ENCODE results near the gene LOXHD1.

The LOXHD1 gene

GRCh38 chr18:46609048-46609447, 48.0 kb downstream of the LOXHD1 start:
- H3K27me3 ChIP-seq (ENCODE audit: insufficient read depth, low read length): peaks cover 23% of the 10 kb centered on the region
- no peak overlapping the region for H3K4me3 ChIP-seq (ENCODE audit: low read length)
- H3K4me1 ChIP-seq (ENCODE audit: insufficient read depth, low read length): no peaks in the 10 kb centered on the region
- no peak overlapping the region for H2AFZ ChIP-seq (ENCODE audit: low read depth, low read length)
- H3K9me3 ChIP-seq (ENCODE audit: low read length): no peaks in the 10 kb centered on the region
- no peaks in the 10 kb centered on the region for H3K36me3 ChIP-seq (ENCODE audit: insufficient read depth, low read length)

- Histone ChIP-seq H3K4me3 (ENCODE audit: low read length) (no peak overlapping the region), H3K36me3 (ENCODE audit: insufficient read depth, low read length) (no peaks in the 10 kb centered on the region), H3K4me1 (ENCODE audit: insufficient read depth, low read length) (no peaks in the 10 kb centered on the region), H2AFZ (ENCODE audit: low read depth, low read length) (no peak overlapping the region), H3K9me3 (ENCODE audit: low read length) (no peaks in the 10 kb centered on the region), H3K27me3 (ENCODE audit: insufficient read depth, low read length) (peaks cover 23% of the 10 kb centered on the region)
Observed at GRCh38 chr18:46607926-46608325, 49.1 kb downstream of the LOXHD1 start.

DNA sequence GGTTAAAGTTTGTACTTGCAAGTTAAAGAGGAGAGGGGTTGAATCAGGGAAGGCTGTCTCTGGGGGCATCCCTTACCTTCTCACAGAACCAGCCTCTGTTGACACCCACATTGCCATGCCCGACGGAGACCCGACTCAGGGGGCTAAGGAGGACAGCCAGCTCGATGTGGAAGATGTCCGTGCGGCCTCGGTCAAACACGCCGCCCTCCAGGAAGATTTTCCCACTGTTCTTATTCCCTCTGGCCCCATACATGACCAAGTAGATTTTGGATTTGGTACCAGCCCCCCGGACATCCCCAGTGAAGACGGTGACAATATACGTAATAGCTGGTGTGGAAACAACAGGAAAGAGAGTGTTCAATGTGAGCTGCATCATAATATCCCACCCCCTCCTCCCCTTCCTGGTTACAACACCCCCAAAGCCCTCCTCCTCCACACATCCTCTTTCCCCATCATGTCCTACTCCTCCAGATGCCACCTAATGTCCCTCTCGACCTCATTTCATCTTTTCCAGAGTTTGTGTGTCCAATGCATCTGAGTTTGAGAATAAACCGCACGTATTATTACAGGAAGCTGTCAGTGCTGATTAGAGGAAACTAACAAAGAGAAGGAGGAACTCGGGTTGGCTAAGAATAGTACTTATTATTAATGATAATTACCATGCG, 55.7 kb downstream of the LOXHD1 start:
- no peaks in the 10 kb centered on the region for H3K36me3 ChIP-seq (ENCODE audit: insufficient read depth, low read length)
- no peaks in the 10 kb centered on the region for H3K9me3 ChIP-seq (ENCODE audit: low read length)
- H3K27me3 ChIP-seq (ENCODE audit: insufficient read depth, low read length): peaks cover 3% of the 10 kb centered on the region
- H3K4me3 ChIP-seq (ENCODE audit: low read length): no peak overlapping the region
- H2AFZ ChIP-seq (ENCODE audit: low read depth, low read length): no peak overlapping the region
- no peaks in the 10 kb centered on the region for H3K4me1 ChIP-seq (ENCODE audit: insufficient read depth, low read length)

DNA sequence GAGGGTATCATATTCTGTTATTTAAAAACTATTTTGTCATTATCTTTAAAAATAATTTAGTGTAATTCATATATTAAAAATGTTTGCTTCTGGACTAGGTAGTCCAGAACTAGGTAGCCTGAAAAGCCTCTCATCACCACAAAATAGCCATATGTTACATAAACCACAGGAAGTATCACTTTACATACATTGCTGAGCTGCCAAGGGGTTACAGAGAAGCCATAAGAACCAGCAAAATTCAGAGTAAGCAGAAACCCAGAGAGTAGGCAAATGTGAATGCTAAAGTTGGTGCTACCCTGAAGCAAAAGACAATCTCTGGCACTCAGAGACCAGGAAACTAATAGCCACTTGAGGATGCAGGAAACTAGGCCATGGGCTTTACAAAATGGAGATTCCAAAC, 60.9 kb downstream of the LOXHD1 start:
- Histone ChIP-seq H3K4me1 (ENCODE audit: insufficient read depth, low read length) (no peaks in the 10 kb centered on the region), H3K36me3 (ENCODE audit: insufficient read depth, low read length) (no peaks in the 10 kb centered on the region), H3K4me3 (ENCODE audit: low read length) (no peak overlapping the region), H3K9me3 (ENCODE audit: low read length) (no peaks in the 10 kb centered on the region), H3K27me3 (ENCODE audit: insufficient read depth, low read length) (no peaks in the 10 kb centered on the region), H2AFZ (ENCODE audit: low read depth, low read length) (no peak overlapping the region)

DNA sequence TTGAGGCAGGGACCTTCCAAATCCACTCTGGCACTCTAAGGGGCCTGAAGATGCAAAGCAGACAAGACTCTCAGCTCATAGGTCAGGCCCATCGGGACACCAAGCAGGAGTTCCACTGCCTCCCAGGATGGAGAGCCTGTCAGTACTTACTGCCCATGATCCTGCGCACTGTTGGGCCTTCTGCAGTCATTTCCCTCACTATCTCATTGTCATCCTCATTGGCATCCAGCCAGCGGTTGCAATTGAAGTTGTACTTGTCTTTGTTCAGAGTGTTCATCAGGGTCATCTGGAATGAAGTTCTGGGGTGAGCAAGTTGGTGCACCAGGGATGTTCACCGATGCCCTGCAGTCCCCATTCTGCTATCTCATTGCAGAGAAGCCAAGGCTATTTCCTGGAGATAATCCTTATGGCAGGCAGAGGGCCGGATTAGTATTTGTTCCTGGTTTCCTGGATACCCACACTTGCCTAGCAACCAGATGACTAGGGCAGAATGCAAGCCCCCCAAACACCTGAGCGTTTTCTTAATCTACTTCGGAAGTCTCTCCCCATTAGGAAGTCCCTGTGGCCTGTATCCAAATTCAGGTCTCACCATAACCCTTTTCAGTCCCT, 65.1 kb downstream of the LOXHD1 start:
- no peaks in the 10 kb centered on the region for H3K27me3 ChIP-seq (ENCODE audit: insufficient read depth, low read length)

GRCh38 chr18:46590103-46590502, 66.9 kb downstream of the LOXHD1 start:
- Histone ChIP-seq H3K4me1 (ENCODE audit: insufficient read depth, low read length) (no peaks in the 10 kb centered on the region), H3K36me3 (ENCODE audit: insufficient read depth, low read length) (no peaks in the 10 kb centered on the region), H2AFZ (ENCODE audit: low read depth, low read length) (no peak overlapping the region), H3K4me3 (ENCODE audit: low read length) (no peak overlapping the region), H3K27me3 (ENCODE audit: insufficient read depth, low read length) (no peaks in the 10 kb centered on the region), H3K9me3 (ENCODE audit: low read length) (no peaks in the 10 kb centered on the region)

More for the DNA sequence above, 65.1 kb downstream of the LOXHD1 start:
- H2AFZ ChIP-seq (ENCODE audit: low read depth, low read length): no peak overlapping the region
- no peaks in the 10 kb centered on the region for H3K4me1 ChIP-seq (ENCODE audit: insufficient read depth, low read length)
- no peaks in the 10 kb centered on the region for H3K36me3 ChIP-seq (ENCODE audit: insufficient read depth, low read length)
- H3K9me3 ChIP-seq (ENCODE audit: low read length): no peaks in the 10 kb centered on the region
- H3K4me3 ChIP-seq (ENCODE audit: low read length): no peak overlapping the region

GRCh38 chr18:46588971-46589660, 67.9 kb downstream of the LOXHD1 start:
- Histone ChIP-seq H3K4me1 (ENCODE audit: insufficient read depth, low read length) (no peaks in the 10 kb centered on the region), H3K27me3 (ENCODE audit: insufficient read depth, low read length) (no peaks in the 10 kb centered on the region), H3K4me3 (ENCODE audit: low read length) (no peak overlapping the region), H2AFZ (ENCODE audit: low read depth, low read length) (no peak overlapping the region), H3K36me3 (ENCODE audit: insufficient read depth, low read length) (no peaks in the 10 kb centered on the region), H3K9me3 (ENCODE audit: low read length) (no peaks in the 10 kb centered on the region)

DNA sequence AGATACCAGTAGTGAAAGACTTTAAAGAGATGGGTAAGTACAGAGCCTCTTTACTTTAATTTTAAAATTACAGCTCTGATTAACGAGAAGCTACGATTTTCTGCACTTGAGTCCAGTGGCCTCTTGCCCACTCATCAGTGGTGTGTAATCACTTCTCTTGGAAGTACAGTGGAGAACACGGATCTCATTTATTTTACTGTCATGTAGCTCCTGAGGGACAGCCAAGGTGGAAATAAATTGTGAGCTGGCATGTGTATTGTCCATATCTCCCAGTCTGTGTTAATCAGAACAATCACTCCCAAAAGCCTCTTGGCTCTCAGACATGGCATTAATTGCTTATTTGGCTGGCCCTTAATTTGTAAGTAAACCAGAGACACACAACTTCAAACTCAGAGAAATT, 69.4 kb downstream of the LOXHD1 start:
- no peak overlapping the region for H3K4me3 ChIP-seq (ENCODE audit: low read length)
- no peaks in the 10 kb centered on the region for H3K36me3 ChIP-seq (ENCODE audit: insufficient read depth, low read length)
- no peaks in the 10 kb centered on the region for H3K9me3 ChIP-seq (ENCODE audit: low read length)
- no peaks in the 10 kb centered on the region for H3K27me3 ChIP-seq (ENCODE audit: insufficient read depth, low read length)
- H3K4me1 ChIP-seq (ENCODE audit: insufficient read depth, low read length): no peaks in the 10 kb centered on the region
- no peak overlapping the region for H2AFZ ChIP-seq (ENCODE audit: low read depth, low read length)

DNA sequence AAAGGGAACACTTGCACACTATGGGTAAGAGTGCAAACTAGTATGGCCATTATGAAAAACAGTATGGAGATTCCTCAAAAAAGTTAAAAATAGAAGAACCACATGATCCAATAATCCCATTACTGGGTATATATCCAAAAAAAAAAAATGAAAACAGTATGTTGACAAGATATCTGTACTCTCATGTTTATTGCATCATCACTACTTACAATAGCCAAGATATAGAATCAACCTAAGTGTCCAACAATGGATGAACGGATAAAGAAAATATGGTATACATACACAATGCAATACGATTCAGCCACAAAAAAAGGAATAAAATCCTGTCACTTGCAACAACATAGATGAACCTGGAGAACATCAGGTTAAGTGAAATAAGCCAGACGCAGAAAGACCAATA, 73.3 kb downstream of the LOXHD1 start:
- Histone ChIP-seq H3K4me3 (ENCODE audit: low read length) (no peak overlapping the region), H3K4me1 (ENCODE audit: insufficient read depth, low read length) (no peaks in the 10 kb centered on the region), H3K27me3 (ENCODE audit: insufficient read depth, low read length) (no peaks in the 10 kb centered on the region), H3K9me3 (ENCODE audit: low read length) (no peaks in the 10 kb centered on the region), H2AFZ (ENCODE audit: low read depth, low read length) (no peak overlapping the region), H3K36me3 (ENCODE audit: insufficient read depth, low read length) (no peaks in the 10 kb centered on the region)

DNA sequence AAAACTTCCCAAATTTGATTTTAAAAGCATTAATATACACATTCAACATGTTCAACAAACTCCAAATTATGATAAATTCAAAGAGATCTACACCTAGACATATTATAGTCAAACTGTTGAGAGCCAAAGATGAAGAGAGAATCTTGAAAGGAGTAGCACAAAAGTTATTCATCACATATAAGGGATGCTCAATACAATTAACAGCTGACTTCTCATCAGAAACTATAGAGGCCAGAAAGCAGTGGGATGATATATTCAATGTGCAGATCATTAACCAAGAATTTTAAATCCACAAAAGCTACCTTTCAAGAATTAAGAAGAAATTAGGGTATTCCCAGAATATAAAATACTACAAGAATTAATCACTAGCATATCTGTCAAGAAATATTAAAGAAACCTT, 75.4 kb downstream of the LOXHD1 start:
- Histone ChIP-seq H3K27me3 (ENCODE audit: insufficient read depth, low read length) (peaks cover 3% of the 10 kb centered on the region), H3K9me3 (ENCODE audit: low read length) (no peaks in the 10 kb centered on the region), H3K36me3 (ENCODE audit: insufficient read depth, low read length) (no peaks in the 10 kb centered on the region), H3K4me1 (ENCODE audit: insufficient read depth, low read length) (no peaks in the 10 kb centered on the region), H2AFZ (ENCODE audit: low read depth, low read length) (no peak overlapping the region), H3K4me3 (ENCODE audit: low read length) (no peak overlapping the region)

DNA sequence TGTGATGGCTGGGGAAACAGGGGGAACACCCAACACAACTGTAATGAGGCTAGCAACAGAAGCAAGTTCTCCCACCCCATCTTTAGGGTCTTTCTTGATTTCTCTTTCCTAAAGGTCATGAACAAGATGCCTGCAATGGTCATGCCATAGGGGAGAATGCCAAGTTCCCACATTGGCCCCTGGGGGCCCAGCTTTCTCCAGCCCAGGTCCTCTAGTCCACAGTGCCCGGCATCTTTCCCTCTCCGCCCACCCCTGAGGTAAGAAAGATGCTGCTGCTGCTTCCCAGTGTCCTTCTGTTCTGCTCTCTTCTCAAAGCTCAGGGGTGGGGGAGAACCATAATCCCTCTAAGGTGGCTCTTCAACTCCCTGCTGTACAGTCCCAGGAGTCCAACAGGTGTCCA, 78.0 kb downstream of the LOXHD1 start:
- Histone ChIP-seq H3K4me1 (ENCODE audit: insufficient read depth, low read length) (no peaks in the 10 kb centered on the region), H3K27me3 (ENCODE audit: insufficient read depth, low read length) (peaks cover 3% of the 10 kb centered on the region), H3K4me3 (ENCODE audit: low read length) (no peak overlapping the region)

DNA sequence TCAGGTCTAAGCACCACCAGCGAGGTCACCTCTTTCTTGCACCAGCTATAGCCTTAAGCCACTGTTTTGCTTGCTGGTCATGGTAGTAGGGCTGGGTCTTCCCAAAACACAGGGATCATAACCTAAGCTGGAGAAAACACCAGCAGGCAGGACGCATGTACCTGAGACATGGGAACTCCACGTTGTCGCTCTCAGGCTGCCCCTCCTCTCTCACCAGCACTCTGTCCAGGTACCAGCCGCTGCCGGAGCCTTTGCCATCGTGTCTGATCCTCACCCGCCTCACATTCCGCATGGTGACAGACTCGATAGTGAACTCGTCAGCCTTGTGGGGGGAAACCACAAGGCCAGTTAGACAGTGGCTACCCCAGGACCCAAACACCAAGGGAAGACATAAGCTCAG, 79.5 kb downstream of the LOXHD1 start:
- H3K9me3 ChIP-seq (ENCODE audit: low read length): no peaks in the 10 kb centered on the region
- no peaks in the 10 kb centered on the region for H3K4me1 ChIP-seq (ENCODE audit: insufficient read depth, low read length)
- H3K36me3 ChIP-seq (ENCODE audit: insufficient read depth, low read length): no peaks in the 10 kb centered on the region
- no peak overlapping the region for H2AFZ ChIP-seq (ENCODE audit: low read depth, low read length)
- peaks cover 3% of the 10 kb centered on the region for H3K27me3 ChIP-seq (ENCODE audit: insufficient read depth, low read length)
- H3K4me3 ChIP-seq (ENCODE audit: low read length): no peak overlapping the region

More for the DNA sequence above, 78.0 kb downstream of the LOXHD1 start:
- Histone ChIP-seq H2AFZ (ENCODE audit: low read depth, low read length) (no peak overlapping the region), H3K36me3 (ENCODE audit: insufficient read depth, low read length) (no peaks in the 10 kb centered on the region), H3K9me3 (ENCODE audit: low read length) (no peaks in the 10 kb centered on the region)

DNA sequence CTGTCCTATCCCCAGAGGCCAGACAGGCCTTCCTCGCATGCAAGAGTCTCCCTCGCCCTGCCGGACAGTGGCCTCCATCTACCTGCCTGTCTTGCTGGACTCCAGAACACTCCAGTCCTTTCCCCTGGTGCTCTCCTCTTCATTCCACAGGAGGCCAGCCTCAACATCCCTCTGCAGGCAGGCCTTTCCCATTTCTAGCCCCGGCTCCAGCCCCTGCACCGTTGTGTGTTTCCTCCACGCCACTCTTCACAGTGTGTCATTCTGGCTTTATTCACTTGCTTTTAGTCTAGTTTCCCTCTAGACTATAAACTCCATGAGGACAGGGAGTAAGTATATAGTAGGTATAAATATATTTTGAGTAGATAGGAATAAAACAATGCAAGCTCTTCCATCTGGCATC, 81.2 kb downstream of the LOXHD1 start:
- H3K36me3 ChIP-seq (ENCODE audit: insufficient read depth, low read length): no peaks in the 10 kb centered on the region
- no peaks in the 10 kb centered on the region for H3K4me1 ChIP-seq (ENCODE audit: insufficient read depth, low read length)
- H3K4me3 ChIP-seq (ENCODE audit: low read length): no peak overlapping the region
- peaks cover 3% of the 10 kb centered on the region for H3K27me3 ChIP-seq (ENCODE audit: insufficient read depth, low read length)
- H3K9me3 ChIP-seq (ENCODE audit: low read length): no peaks in the 10 kb centered on the region
- no peak overlapping the region for H2AFZ ChIP-seq (ENCODE audit: low read depth, low read length)

Data from neuron (in vitro differentiated cells).